Hematopoietic multipotent progenitor cell treated with erythropoietin and hydrocortisone succinate and interleukin-3 and kit ligand, for 17 days (in vitro differentiated cells): ENCODE data around the gene WFS1.

ENCODE experiments used
- DNase-seq: peaks from one replicate; pipeline ENCODE4 v3.0.0-alpha.2; 2015; ENCODE audit warnings: low spot score

Gene WFS1

DNA sequence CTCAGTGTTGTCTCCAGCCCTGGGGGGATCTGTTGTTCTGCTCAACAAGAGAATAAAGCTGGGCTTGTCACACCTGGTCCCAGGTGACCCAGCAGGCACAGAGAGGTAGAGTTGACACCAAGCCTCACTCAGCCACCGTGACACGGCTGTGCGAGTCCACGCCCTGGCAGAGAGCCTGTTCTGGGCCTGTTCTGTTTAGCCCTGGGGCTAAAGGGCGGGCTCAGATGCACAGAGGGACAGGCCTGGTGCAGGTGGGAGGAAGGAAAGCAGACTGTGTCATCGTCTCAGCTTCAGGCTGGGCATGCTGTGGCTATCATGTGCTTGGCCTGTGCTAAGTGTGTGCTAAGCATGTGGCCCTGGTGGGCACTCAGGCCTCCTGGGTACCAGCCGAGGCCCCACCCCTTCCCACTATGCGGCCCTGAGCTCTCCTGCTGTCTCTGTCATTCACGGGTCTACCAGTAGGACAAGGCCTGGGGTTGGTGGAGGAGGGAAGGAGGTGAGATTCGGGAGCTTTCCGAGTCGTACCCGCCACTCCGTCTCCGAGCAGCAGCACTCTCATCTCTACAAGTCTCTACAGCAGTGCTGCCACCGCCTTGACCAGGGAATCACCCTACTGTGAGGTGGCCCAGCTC lies 10.8 kb downstream of the WFS1 start:
- DNase-seq, result no peak

DNA sequence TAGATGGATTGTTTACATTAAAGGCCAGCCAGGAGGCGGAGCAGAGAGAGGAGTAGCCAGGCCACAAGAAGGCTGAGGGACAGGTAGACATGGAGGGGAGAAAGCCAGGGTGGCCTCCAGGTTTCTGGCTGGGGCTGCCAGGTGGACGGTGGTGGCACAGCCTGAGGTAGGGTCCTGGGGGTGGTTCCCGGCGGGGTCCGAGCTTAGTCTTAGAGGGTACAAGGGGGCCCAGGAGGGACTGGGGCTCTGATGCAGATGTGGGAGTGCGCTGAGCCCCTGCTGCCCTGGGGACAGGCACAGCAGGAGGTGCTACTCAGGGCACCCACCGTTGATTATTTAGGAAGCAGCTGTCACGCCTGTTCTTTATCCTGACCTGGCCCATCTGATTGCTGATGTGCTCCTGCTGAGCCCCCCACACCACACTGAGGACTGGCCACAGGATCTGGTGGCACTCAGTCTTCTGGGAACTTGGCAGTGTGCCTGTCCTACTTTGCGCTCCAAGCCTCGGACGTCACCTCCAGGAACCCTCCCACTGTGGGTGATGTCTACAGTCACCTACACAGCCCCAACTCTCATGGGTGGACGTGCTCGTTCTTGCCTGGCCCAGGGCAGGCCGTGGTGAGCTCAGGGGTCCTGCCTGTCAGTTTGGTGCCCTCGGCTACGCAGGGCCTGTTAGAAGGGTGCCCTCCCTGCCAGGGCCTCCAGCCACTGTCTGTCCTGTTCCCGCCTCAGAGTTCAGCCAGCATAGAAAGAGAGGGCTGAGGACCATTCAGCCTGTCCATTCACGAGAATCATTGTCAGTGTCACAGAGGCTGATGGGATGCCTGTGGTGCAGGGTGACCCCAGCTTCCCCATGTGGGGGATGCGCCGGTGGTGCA lies 12.0 kb downstream of the WFS1 start:
- no peak for DNase-seq

DNA sequence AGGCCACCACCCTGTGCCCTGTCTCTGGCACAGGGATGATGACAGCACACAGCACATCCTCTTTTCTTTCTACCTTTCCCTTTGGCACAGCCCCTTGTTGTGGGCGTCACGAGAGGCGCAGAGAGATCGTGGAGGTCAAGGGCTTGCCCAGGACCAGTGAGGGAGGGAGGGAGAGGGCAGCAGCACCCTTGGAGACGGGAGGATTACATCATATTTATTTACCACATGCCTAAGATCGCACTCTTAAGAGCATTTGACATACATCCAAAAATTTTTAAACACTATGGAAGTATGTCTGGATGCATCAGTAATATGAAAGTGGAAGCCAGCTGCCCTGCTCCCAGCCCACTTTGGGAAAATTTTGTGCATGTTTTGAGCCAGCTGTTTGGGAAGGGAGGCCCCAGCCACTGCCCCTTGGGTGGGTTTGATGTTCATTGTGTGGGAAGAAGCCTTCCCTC lies 12.7 kb downstream of the WFS1 start:
- no peak for DNase-seq

DNA sequence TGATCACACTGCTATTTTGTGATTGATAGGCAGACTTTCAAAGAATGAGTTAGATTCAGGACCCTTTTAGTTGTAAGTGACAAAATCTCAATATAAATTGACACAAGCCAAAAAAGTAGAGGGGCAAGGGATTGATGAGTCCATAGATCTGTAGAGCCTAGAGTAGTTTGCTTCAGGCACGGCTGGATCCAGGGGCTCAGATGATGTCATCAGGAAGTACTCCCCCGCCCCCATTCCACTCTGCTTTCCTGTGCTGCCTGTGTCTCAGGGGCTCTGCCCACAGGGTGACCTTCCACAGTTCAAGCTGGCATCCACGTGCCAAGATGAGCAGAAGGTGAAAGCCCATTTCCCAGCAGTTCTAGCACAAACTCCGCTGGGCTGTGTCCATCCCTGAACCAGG lies 13.6 kb downstream of the WFS1 start:
- no peak for DNase-seq

DNA sequence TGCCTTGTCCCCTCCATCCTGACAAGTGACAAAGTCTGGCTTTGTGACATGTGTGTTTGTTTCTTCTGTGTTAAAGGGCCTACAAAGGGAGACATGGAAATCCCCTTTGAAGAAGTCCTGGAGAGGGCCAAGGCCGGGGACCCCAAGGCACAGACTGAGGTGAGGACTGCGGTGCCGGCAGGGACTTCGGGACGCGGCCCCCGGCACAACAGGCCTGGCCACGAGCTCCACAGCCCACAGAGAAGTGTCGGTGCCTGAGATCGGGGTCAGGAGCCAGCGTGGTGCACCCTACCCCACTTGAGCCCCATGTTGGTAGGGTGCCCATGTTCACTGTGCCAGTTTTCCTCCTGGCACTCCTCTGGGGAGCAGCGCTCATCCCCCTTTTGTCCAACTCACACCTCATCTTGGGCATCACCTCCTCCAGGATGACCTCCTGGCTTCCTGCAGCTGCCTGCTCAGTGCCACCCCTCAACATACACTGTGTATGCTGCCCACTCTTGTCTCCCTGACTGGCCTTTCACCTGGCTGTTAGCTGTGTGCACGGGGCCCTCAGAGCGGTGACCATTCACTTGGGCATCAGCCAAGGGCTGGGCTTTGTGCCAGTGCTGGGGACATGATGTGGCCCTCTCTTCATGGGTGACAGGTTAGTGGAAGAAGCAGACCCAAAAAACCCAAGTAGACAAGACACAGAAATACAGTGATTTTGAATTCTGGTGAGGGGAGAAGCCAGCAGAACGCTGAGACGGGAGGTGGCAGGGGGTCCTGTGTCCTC lies 17.6 kb downstream of the WFS1 start:
- DNase-seq, result no peak

DNA sequence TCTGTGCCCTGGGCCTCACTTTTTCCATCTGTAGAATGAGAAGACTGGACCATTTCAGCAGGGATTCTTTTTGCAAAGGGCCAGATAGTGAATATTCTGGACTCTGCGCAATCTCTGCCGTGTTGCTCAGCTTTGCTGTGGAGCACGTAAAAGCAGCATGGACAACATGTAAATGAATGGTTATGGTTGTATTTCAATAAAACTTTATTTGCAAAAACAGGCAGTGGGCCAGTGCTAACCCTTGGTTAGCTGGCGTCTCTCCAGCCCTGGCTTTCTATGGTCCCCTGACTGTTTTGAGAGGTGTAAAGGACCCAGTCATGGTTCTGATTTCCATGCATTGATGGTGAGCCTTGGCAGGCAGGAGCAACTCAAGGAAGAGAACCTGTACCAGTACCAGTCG lies 18.7 kb downstream of the WFS1 start:
- no peak for DNase-seq

DNA sequence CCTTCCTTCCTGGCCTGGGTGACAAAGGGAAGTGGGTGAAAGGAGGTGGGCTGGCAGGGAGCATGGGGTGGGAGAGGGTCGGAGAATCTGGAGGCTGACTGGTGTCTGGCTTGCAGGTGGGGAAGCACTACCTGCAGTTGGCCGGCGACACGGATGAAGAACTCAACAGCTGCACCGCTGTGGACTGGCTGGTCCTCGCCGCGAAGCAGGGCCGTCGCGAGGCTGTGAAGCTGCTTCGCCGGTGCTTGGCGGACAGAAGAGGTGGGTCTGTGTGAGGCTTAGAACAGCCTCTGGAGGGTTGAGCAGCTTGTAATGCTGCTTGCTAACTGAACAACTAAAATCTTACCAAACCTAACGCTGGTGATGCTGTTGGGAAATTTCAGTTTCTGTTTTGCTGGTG lies 19.2 kb downstream of the WFS1 start:
- DNase-seq, result no peak

DNA sequence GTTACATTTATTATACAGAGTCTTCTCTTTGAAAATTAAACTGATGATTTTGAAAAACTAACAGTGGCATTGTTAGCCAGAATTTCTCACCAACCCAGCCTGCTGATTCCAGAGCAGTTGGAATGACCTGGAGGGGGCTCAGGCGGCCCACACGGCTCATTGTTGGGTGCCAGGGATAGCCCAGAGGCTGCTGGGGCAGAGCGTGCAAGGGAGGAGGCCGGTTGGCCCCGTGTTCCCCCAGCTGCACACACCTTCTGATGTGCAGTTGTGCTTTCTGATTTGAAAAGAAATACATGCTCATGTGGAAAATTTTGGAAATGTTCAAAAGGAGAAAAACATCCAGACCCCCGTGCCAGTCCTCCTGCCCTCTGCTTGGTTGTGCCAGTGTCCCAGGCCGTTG lies 20.6 kb downstream of the WFS1 start:
- no peak for DNase-seq

DNA sequence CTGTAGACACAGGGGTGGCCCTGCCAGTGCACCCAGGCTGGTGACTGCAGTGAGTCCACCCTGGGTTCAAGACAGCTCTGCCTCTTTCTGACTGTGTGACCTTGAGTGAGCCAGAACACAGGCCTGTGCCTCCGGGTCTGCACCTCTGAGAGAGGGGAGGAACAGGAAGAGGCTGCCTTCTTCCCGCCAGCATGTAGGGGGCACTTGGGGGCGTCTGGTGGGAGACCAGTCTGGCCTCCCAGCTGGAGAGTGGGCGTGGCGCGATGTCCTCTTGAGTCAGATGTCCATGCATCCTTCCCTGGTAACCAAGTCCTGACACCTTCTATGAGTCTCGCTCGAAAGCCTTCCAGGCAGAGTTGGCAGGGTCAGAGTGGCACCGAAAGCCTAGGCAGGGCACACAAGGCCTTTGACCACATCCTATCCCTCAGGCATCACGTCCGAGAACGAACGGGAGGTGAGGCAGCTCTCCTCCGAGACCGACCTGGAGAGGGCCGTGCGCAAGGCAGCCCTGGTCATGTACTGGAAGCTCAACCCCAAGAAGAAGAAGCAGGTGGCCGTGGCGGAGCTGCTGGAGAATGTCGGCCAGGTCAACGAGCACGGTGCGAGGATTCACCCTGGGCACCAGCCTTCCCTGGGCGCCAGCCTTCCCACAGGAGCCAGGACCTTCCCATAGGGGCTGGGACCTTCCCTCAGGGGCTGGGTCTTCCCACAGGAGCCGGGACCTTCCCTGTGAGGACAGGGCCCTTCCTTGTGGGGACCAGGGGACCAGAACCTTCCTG lies 21.3 kb downstream of the WFS1 start:
- DNase-seq, result no peak

DNA sequence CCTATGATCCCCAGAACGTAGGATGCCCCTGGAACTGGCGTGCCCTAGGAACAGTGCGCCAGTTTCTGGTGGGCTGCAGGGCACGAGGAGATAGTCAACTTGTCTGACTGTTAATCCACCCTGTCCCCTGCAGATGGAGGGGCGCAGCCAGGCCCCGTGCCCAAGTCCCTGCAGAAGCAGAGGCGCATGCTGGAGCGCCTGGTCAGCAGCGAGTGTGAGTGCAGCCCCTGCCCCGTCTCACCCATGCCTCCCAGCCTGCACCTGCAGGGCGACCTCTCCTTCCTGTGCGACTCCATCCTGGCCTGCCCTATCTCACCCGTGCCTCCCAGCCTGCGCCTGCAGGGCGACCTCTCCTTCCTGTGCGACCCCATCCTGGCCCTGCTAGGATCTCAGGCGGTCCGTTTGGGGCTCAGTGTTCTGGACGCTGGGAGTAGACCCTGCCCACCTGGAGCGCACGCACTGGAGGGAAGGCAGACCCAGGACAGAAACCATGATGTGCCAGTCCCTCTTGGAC lies 22.2 kb downstream of the WFS1 start:
- DNase-seq, result no peak

DNA sequence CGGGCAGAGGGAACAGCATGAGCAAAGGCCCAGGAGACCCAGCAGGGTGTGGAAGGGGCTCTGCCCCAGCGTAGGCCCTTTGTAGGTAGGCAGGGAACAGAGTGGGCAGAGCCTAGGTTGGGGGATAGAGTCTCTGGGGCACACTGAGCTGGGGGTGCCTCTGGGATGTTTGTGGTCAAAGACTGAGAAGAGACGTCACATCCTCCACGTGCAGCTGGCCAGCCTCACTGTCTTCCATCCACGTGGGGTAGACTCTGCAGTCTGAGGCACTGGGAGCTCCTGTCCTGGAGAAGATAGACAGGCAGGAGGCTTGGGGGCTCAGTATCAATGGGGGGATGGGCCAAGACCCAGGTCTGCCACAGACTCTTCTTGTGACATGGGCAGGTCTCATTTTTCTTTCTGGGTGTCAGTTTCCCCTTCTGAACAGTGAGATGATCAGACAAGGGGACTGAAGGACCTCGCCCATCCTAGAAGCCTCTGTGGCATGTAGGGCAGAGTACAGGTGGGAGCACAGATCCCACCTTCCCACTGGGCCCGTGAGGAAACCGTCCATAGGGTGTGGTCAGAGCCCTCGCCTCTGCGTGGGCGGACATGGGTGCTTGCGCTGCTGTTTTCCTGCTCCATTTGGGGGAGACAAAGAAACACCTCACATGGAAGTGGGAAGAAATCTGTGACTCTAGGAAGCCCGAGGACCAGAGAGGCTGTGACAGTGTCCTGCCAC lies 22.9 kb downstream of the WFS1 start:
- no peak for DNase-seq

DNA sequence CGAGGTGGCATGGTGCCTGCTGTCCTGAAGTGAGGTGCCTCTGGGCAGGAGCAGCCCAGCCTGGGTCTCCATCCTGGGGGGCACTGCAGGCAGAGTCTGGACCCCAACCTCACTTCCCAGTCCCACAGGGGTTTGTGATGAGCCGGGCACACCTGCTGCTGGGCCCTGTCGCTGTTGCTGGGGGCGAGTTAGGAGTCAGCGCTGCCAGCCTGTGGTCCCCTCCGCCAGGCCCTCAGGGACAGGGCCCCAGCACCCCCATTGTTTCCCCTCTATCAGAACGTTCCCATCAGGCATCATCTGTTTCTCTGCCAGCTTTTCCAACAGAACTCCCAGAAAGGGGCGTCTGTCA lies 23.4 kb downstream of the WFS1 start:
- no peak for DNase-seq

DNA sequence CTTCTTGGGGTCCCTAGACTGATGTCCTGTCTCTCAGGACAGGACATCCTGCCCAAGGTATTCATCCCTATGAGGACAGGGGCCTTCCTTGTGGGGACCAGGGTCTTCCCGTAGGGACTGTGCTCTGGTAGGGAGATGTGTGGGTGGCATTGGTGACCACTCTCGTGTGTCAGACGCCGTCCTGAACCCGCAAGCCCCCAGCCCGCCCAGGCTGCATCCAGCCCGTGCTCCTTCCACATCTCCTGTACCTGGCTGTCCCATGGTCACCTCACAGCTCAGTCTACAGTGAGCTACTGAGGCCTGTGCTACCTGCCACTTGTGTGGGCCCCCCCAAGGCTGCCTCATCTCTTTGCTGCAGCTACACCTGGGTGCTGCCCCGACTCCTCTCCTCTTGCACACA lies 24.0 kb downstream of the WFS1 start:
- DNase-seq, result no peak

DNA sequence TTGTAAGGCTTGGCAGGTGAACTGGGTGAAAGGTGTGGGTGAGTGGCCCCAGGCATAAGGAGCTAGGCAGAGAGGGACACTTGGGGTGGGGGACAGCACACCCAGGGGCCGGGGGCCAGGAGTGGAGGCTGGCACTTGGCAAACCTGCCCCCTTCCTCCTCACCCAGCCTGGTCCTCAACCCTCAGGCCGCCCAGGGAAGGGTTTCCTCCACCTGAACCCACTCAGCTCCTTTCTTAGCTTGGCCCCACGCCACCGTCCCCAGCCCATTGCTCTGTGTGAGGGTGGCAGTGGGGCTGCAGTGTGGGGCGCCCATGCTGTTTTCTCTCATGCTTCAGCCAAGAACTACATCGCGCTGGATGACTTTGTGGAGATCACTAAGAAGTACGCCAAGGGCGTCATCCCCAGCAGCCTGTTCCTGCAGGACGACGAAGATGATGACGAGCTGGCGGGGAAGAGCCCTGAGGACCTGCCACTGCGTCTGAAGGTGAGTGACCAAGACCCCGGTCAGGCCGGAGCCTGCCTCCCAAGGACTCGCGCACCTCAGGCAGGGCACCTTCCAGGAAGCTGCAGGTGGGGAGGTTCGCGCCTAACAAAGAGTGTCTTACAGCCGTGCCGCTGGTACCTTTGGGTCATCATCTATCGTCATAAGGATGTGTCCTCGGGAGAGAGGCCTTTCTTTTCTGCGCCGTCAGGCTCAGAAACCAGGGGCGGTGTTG lies 25.2 kb downstream of the WFS1 start:
- DNase-seq, result no peak

DNA sequence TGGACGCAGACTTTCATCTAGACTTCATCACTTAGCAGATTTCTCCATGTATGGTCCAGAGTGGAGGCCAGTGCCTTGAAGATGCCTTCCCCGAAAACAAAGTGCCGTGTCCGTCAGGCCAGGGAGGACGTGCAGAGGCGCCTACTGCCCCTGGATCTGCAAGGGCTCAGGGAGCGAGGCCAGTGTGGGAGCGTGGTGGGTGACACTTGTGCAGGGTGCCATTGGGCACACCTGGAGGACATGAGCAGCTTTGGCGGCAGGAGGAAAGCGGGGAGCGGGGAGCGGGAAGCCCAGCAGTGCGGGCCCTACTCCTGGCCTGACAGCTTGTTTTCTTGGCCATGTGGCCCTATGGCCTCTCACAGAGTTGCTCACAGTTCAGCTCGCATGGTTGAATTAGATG lies 25.8 kb downstream of the WFS1 start:
- DNase-seq, result no peak

DNA sequence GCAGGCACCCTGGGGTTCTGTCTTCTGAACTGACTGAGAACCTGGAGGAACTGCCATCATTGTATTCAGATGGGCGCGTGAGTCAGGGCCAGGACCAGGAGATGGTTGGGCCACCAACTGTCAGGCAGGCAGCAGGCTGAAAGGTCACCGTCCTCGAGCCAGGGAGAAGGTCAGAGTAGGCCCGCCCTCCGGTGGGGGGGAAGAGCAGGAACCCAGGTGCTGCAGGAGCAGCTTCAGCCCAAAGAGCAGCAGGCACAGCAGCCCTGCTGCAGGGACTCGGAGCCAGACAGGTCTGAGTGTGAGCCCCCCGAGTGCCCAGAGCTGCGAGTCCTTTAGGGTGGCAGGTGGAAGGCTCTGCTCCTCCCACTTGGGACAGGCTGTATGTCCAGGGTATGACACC lies 26.4 kb downstream of the WFS1 start:
- no peak for DNase-seq

DNA sequence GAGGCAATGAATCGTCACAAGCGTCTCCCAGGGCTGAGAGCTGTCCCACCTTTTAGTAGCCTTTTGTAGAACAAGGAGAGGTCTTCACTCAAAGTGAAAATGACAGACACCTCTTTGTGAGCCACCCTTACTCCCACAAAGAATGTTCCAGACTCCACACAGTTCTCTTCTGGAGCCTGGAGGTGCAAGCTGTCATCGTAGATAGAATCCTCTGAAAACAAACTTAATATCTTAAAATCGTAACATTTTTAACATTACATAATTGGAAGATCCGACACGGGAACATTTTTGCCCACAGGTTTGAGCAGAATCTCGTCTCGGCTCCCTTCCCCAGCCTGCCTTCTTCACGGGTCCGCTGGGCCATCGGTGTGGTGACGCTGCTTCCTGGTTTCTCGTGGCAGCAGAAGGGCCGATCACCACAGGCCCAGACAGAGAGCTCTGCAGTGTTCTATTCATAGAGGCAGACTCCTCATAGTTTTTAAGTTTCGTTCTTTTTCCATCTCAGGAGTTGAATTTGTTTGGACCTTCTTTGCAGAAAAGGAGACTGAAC lies 27.7 kb downstream of the WFS1 start:
- no peak for DNase-seq

DNA sequence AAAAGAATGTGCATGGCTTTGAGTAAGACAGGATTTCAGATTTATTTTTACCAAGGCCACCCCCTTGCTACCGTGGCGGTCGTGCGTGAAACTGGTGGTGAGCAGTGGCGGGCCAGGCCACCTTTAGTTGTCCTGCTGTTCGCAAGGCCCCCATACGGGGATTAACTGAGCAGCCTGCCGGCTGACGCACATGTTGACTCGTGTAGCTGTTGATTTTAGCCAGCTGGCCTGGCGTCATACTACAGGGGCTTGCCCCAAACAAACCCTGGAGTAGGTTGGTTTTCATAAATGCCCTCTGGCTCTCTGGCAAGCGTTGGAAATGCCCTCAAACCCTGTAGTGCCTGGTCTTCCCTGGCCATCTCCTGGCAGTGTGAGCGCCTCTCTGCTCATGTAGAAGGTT lies 28.4 kb downstream of the WFS1 start:
- DNase-seq, result no peak

DNA sequence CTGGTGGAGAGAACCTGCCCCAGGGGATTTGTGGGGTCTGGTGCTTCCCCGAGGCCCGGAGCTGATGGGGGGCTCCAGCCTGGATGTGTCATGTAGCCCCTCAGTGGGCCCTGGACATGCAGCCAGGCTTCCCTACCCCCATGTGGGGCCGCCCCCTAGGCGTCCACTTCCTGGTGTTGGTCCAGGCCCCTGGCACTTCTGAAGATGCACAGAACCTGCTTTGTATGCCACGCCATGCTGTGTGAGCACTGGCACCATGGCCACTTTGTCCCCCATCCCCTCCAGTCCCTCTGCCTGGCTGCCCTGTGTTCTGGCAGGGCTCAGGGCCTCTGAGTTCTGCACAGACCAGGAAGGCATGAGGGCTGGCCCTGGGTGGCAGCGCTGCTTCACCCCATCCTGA lies 29.2 kb downstream of the WFS1 start:
- no peak for DNase-seq

DNA sequence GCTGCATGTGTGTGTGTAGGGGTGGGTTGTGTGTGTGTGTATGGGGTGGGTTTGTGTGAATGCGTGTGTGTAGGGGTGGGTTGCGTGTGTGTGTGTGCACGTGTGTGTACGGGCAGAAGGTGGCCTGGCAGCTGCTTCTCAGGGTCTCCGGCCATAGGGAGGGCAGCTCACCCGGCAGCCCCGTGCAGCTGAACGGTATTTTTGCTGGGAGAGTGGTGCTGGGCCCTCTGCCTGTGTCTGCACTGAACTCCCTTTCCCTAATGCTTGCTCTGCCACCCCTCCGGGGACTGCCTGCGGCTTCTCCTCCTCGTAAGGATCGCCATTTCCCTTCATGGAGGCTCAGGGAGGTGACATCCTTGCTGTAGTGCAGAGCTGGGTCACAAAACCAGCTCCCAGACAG lies 30.2 kb downstream of the WFS1 start:
- DNase-seq, result no peak
